GM12878 (cell line): ENCODE results near the gene COL4A1. TPM values are rescaled to one million over a fixed set of nuclear protein-coding genes. Genes with fewer than 3 reads are reported as not detected.

Experiments used
- ATAC-seq: fragments of 200-7000 bp; cut with Tn5 transposase; 3 replicates; pipeline ENCODE4 v1.9.1; 2020; ENCODE audit warnings: mild to moderate bottlenecking, moderate library complexity
- BruUV-seq: library from RNA; stranded (reverse); fragments of 400-500 nt; replicated peaks from 2 replicates; lab custom pipeline; 2021; lab: Mats Ljungman, UMichigan
- CTCF ChIA-PET: fragments of 300-600 bp; sonication (Branson Sonifier 250); formaldehyde crosslinking; extraction: SDS; loops from one replicate; lab custom pipeline; 2021; ENCODE audit warnings: inconsistent platforms; lab: Yijun Ruan, JAX
- POLR2A ChIA-PET: fragments of 350-600 bp; formaldehyde crosslinking; extraction: SDS; loops from one replicate; lab custom pipeline; 2021; ENCODE audit warnings: inconsistent platforms; lab: Charles Lee
- RAD21 ChIA-PET: fragments of 300-600 bp; sonication (Branson Sonifier 250); formaldehyde crosslinking; loops from one replicate; lab custom pipeline; 2023; ENCODE audit warnings: antibody characterized with exemption; ENCODE audit not compliant: unreplicated experiment; lab: Charles Lee
- SMC1A ChIA-PET: fragments of 300-600 bp; sonication (Branson Sonifier 250); formaldehyde crosslinking; loops from one replicate; lab custom pipeline; 2023; ENCODE audit not compliant: unreplicated experiment, uncharacterized antibody; lab: Charles Lee
- DNase-seq: peaks from one replicate; pipeline ENCODE4 v3.0.0-alpha.2; 2011; ENCODE audit warnings: low read depth, low spot score
- FAIRE-seq: peaks from 3 replicates; lab custom pipeline; 2011; peaks lifted over from hg19 to GRCh38; lab: Jason Lieb, UNC
- H2AFZ ChIP-seq: 2 replicates; pipeline ENCODE4 v1.6.0; 2011; ENCODE audit warnings: low read depth, low read length, control low read depth; ENCODE audit not compliant: control insufficient read depth
- H3K27ac ChIP-seq: 2 replicates; pipeline ENCODE4 v1.5.1; 2011; ENCODE audit warnings: control low read depth; ENCODE audit not compliant: control insufficient read depth, insufficient read depth
- H3K27me3 ChIP-seq, 2 experiments: replicated peaks in 1 of 2; 2 replicates each; pipeline versions ENCODE4 v1.6.0 to v1.6.1; 2011; ENCODE audit warnings: low read length in 1 of 2; ENCODE audit not compliant: control insufficient read depth in 2 of 2, insufficient read depth in 2 of 2
- H3K36me3 ChIP-seq, 2 experiments: 2 replicates each; pipeline ENCODE4 v1.5.1; 2011; ENCODE audit warnings: low read length in 1 of 2; ENCODE audit not compliant: control insufficient read depth in 2 of 2, insufficient read depth in 2 of 2
- H3K4me1 ChIP-seq: 2 replicates; pipeline ENCODE4 v1.6.1; 2011; ENCODE audit warnings: mild to moderate bottlenecking, low read length, moderate library complexity, mixed read lengths; ENCODE audit not compliant: control insufficient read depth, insufficient read depth
- H3K4me2 ChIP-seq: 2 replicates; pipeline ENCODE4 v1.6.0; 2011; ENCODE audit warnings: control low read depth; ENCODE audit not compliant: control insufficient read depth, insufficient read depth
- H3K4me3 ChIP-seq: fragments of 200-600 bp; sonication (generic); 2 replicates; pipeline ENCODE4 v1.5.1; 2016
- H3K79me2 ChIP-seq: 2 replicates; pipeline ENCODE4 v1.6.0; 2011; ENCODE audit warnings: low read length; ENCODE audit not compliant: control insufficient read depth, insufficient read depth
- H3K9ac ChIP-seq: 2 replicates; pipeline ENCODE4 v1.8.0; 2011; ENCODE audit warnings: low read length, control low read depth, mixed read lengths; ENCODE audit not compliant: control insufficient read depth, insufficient read depth
- H3K9me3 ChIP-seq: replicated peaks from 3 replicates; pipeline ENCODE4 v1.5.1; 2011; ENCODE audit warnings: mild to moderate bottlenecking, low read length; ENCODE audit not compliant: control insufficient read depth, insufficient read depth
- H4K20me1 ChIP-seq: 2 replicates; pipeline ENCODE4 v1.6.0; 2011; ENCODE audit not compliant: control insufficient read depth, insufficient read depth
- ASH2L ChIP-seq: fragments of 300-600, 200-600 bp; sonication (generic); IDR thresholded peaks from 2 replicates; pipeline ENCODE4 v1.6.1; 2017; ENCODE audit warnings: low read depth, mild to moderate bottlenecking, borderline replicate concordance
- BRCA1 ChIP-seq: IDR thresholded peaks from 2 replicates; pipeline ENCODE4 v1.6.1; 2011; ENCODE audit warnings: low read depth, low read length, improper control_type of control experiment
- CREB1 ChIP-seq: IDR thresholded peaks from 2 replicates; pipeline ENCODE4 v1.6.1; 2012; ENCODE audit warnings: low read depth, mild to moderate bottlenecking, inconsistent platforms
- E2F8 ChIP-seq: fragments of 450-650 bp; IDR thresholded peaks from 2 replicates; pipeline ENCODE4 v1.6.1; 2018; ENCODE audit warnings: mild to moderate bottlenecking, low read depth, moderate library complexity; ENCODE audit not compliant: partially characterized antibody
- EED ChIP-seq: sonication (generic); IDR thresholded peaks from 2 replicates; pipeline ENCODE4 v1.6.1; 2016; ENCODE audit warnings: antibody characterized with exemption, low read depth
- HDGF ChIP-seq: fragments of 450-650 bp; IDR thresholded peaks from 2 replicates; pipeline ENCODE4 v1.6.1; 2016; ENCODE audit warnings: antibody characterized with exemption
- JUNB ChIP-seq: IDR thresholded peaks from 2 replicates; pipeline ENCODE4 v1.6.1; 2016; ENCODE audit warnings: antibody characterized with exemption, mild to moderate bottlenecking
- MTA3 ChIP-seq: IDR thresholded peaks from 2 replicates; pipeline ENCODE4 v1.6.1; 2012; ENCODE audit warnings: low read length, inconsistent platforms, borderline replicate concordance
- MXI1 ChIP-seq: fragments of 150-350 bp; IDR thresholded peaks from 2 replicates; pipeline ENCODE4 v1.6.1; 2011; ENCODE audit warnings: low read depth, mild to moderate bottlenecking, inconsistent platforms, low read length, improper control_type of control experiment
- NKRF ChIP-seq: fragments of 450-650 bp; conservative IDR thresholded peaks from 2 replicates; pipeline ENCODE4 v1.6.1; 2017; ENCODE audit warnings: mild to moderate bottlenecking, moderate library complexity
- NR2C1 ChIP-seq: fragments of 450-650 bp; IDR thresholded peaks from 2 replicates; pipeline ENCODE4 v1.6.1; 2017; ENCODE audit warnings: antibody characterized with exemption, mild to moderate bottlenecking, moderate library complexity
- PML ChIP-seq: IDR thresholded peaks from 2 replicates; pipeline ENCODE4 v1.6.1; 2012; ENCODE audit warnings: low read length, inconsistent platforms
- POLR2AphosphoS2 ChIP-seq: IDR thresholded peaks from 2 replicates; pipeline ENCODE4 v1.6.1; 2011; ENCODE audit warnings: low read depth, mild to moderate bottlenecking, low read length, improper control_type of control experiment, moderate library complexity
- RAD21 ChIP-seq: IDR thresholded peaks from 2 replicates; pipeline ENCODE4 v1.6.1; 2011; ENCODE audit warnings: mild to moderate bottlenecking, low read depth, low read length, moderate library complexity; ENCODE audit not compliant: insufficient read depth
- RAD51 ChIP-seq: fragments of 450-650 bp; IDR thresholded peaks from 2 replicates; pipeline ENCODE4 v1.6.1; 2016; ENCODE audit warnings: moderate library complexity, mild to moderate bottlenecking, inconsistent platforms
- WRNIP1 ChIP-seq: IDR thresholded peaks from 2 replicates; pipeline ENCODE4 v1.6.1; 2011; ENCODE audit warnings: low read depth, low read length, improper control_type of control experiment, borderline replicate concordance
- YY1 ChIP-seq: IDR thresholded peaks from 2 replicates; pipeline ENCODE4 v1.6.1; 2011; ENCODE audit warnings: low read depth, mild to moderate bottlenecking, low read length
- WGBS: methylation state at CpG from one replicate; pipeline ENCODE4 v1.1.6; 2016; ENCODE audit warnings: low lambda C conversion rate; ENCODE audit not compliant: insufficient replicate concordance, insufficient coverage; ENCODE audit errors: missing lambda C conversion rate; 5-methylcytosine and 5-hydroxymethylcytosine counted together
- in situ Hi-C: fragments of 300-500 bp; cut with MboI; formaldehyde crosslinking; loops from 9 replicates; pipeline ENCODE4 v1.14.3; 2018; ENCODE audit warnings: mixed read lengths
- intact Hi-C: fragments of 100-400 bp; cut with micrococcal nuclease; formaldehyde crosslinking; loops from one replicate; pipeline ENCODE4 v1.14.2; 2022; ENCODE audit not compliant: unreplicated experiment
- polyA plus RNA-seq, 11 experiments: library from polyadenylated mRNA; depleted of rRNA in 4 of 11; unstranded in 6 of 11; stranded (reverse) in 5 of 11; fragments of >200 nt; fragmentation: Nextera tagmentation in 4 of 11; fragmentation: Illumina TruSeq in 1 of 11; extraction: Ambion mirVana in 4 of 11; extraction: Trizol in 1 of 11; gene quantifications; 1 replicate in 1 of 11; 2 replicates in 10 of 11; pipeline versions ENCODE4 v1.2.1 to v1.2.3, GENCODE V29; 2011 to 2016; ENCODE audit warnings: inconsistent platforms in 2 of 11, missing spikeins in 2 of 11, low read depth in 1 of 11
- total RNA-seq, 4 experiments: library from RNA; depleted of rRNA in 3 of 4; stranded (reverse); fragments of >200 nt in 3 of 4; fragmentation: Illumina TruSeq in 1 of 4; extraction: Trizol in 1 of 4; gene quantifications; 2 replicates each; pipeline versions ENCODE4 v1.2.1 to v1.2.3, GENCODE V29; 2013 to 2021

COL4A1 gene
- total and polyA plus RNA-seq, 10 of the 15 experiments (the other 5 are each of a cell fraction or from before 2014, with no cell fraction given) = 0.07 to 0.31 (median 0.13) TPM; not detected in 6

- ChIA-PET POLR2A (no interaction called here), SMC1A (interaction anchor here (1.3 to 1.4 kb wide), 2 partner anchors 134 to 146 kb away, joined by 3 read pairs; no protein-coding TSS in a partner anchor), CTCF (interaction anchor here (0.9 to 2.0 kb wide), 2 partner anchors 17 to 136 kb away, joined by 3 to 4 read pairs; no protein-coding TSS in a partner anchor), RAD21 (no interaction called here)
- intact Hi-C loops (no loop called here), in situ Hi-C loops (no loop called here)
- Histone ChIP-seq H3K9ac (no peak overlapping the region), H4K20me1 (no peaks in the 10 kb centered on the region), H3K4me2 (no peak overlapping the region), H3K27me3 (peaks cover 0 to 2% of the 10 kb centered on the region in 2 experiments; a peak in 3 of 4 replicates), H3K4me3 (no peak overlapping the region), H3K79me2 (no peaks in the 10 kb centered on the region), H3K9me3 (no peaks in the 10 kb centered on the region), H3K4me1 (no peaks in the 10 kb centered on the region), H3K27ac (no peak overlapping the region), H2AFZ (no peak overlapping the region), H3K36me3 (no peaks in the 10 kb centered on the region)
- FAIRE-seq = no peak
- 34% methylated on average over 16 of the region's 16 CpGs for WGBS
- no peak for ATAC-seq
- BruUV-seq = no TSS peak
- no peak for DNase-seq
- no peak for TF ChIP-seq RAD51
- TF ChIP-seq E2F8 = no peak
- TF ChIP-seq CREB1 = no peak
- TF ChIP-seq HDGF = no peak
- TF ChIP-seq YY1 = no peak
- no peak for TF ChIP-seq PML
- TF ChIP-seq MTA3 = no peak
- no peak for TF ChIP-seq ASH2L
- TF ChIP-seq WRNIP1 = no peak
- TF ChIP-seq EED = no peak
- no peak for TF ChIP-seq NR2C1
- TF ChIP-seq POLR2AphosphoS2 = no peak
- TF ChIP-seq MXI1 = no peak
- no peak for TF ChIP-seq NKRF
- no peak for TF ChIP-seq BRCA1
- TF ChIP-seq JUNB = no peak
- no peak for TF ChIP-seq RAD21
These were observed 30.9 kb downstream of the COL4A1 start for GRCh38 chr13:110275931-110276552.
